ENCODE data around the gene SRBD1.

- TF ChIP-seq REST (IDR thresholded peaks at IDR 0.05; ENCODE audit: insufficient read depth in 1 of 2, low read depth in 2 of 2, low read length in 2 of 2) (no peak), POLR2AphosphoS5 (IDR thresholded peaks at IDR 0.05; ENCODE audit: low read depth, low read length) (no peak), SIN3A (IDR thresholded peaks at IDR 0.05; ENCODE audit: borderline replicate concordance, insufficient read depth, low read length) (no peak), TAF1 (IDR thresholded peaks at IDR 0.05; ENCODE audit: borderline replicate concordance, insufficient read depth, low read length) (no peak)
Observed at GRCh38 chr2:45653122-45653913, 42.3 kb upstream of the SRBD1 start.

Measured in PFSK-1 (cell line).